HCT116 (cell line): ENCODE measurements around the gene ARSB.

ENCODE experiments used
- CTCF ChIP-seq, 3 experiments: fragments of 200-600 bp in 1 of 3; sonication (generic) in 1 of 3; IDR thresholded peaks in 2 of 3; conservative IDR thresholded peaks in 1 of 3; 2 replicates each; pipeline ENCODE4 v1.5.1; 2012 to 2017; ENCODE audit warnings: low read depth in 2 of 3, low read length in 2 of 3, antibody characterized with exemption in 1 of 3, borderline replicate concordance in 1 of 3, control low read depth in 1 of 3, mild to moderate bottlenecking in 1 of 3, mixed read lengths in 1 of 3, mixed run types in 1 of 3, moderate library complexity in 1 of 3; ENCODE audit not compliant: insufficient read depth in 1 of 3
- EZH2 ChIP-seq: fragments of 200-600 bp; sonication (generic); IDR thresholded peaks from 2 replicates; pipeline ENCODE4 v1.6.1; 2017; ENCODE audit warnings: antibody characterized with exemption, mixed run types
- POLR2A ChIP-seq: IDR thresholded peaks from 2 replicates; pipeline ENCODE4 v1.7.0; 2011; ENCODE audit warnings: borderline replicate concordance; ENCODE audit not compliant: insufficient read depth, insufficient read length; ENCODE audit errors: extremely low read depth
- SP1 ChIP-seq: IDR thresholded peaks from 2 replicates; pipeline ENCODE4 v1.6.1; 2012; ENCODE audit warnings: low read depth
- TCF7L2 ChIP-seq: IDR thresholded peaks from 2 replicates; pipeline ENCODE4 v1.7.0; 2011; ENCODE audit warnings: borderline replicate concordance, inconsistent platforms; ENCODE audit not compliant: insufficient read depth, insufficient read length; ENCODE audit errors: extremely low read depth
- ZFX ChIP-seq: fragments of 450-650 bp; IDR thresholded peaks from 2 replicates; pipeline ENCODE4 v1.6.1; 2017

GRCh38 chr5:78896132-78896531, 89.0 kb downstream of the ARSB start:
- no peak for TF ChIP-seq CTCF (IDR thresholded peaks at IDR 0.05 in 2 of 3, conservative IDR thresholded peaks at IDR 0.05 in 1 of 3; ENCODE audit: borderline replicate concordance in 1 of 3, insufficient read depth in 1 of 3, low read depth in 2 of 3, low read length in 2 of 3)
- no peak for TF ChIP-seq EZH2
- no peak for TF ChIP-seq SP1
- TF ChIP-seq POLR2A, result no peak
- no peak for TF ChIP-seq TCF7L2
- no peak for TF ChIP-seq ZFX
